Right cardiac atrium (tissue), 5 donors: Measurements from ENCODE around the gene TMEM19. TPM values are rescaled to one million over a fixed set of nuclear protein-coding genes. Genes with fewer than 3 reads are reported as not detected.

Source experiments
- ATAC-seq, 2 donors: fragments of 200-7000 bp; cut with Tn5 transposase; one replicate each; pipeline versions ENCODE4 v1.8.0 to v1.9.1; 2020; ENCODE audit warnings: moderate library complexity in 2 of 2, mild to moderate bottlenecking in 1 of 2
- DNase-seq, 3 donors: peaks; one replicate each; pipeline ENCODE4 v3.0.0-alpha.2; 2020
- H3K27ac ChIP-seq: one replicate; pipeline ENCODE4 v1.5.1; 2013; ENCODE audit warnings: mild to moderate bottlenecking, low read length, control low read depth, moderate library complexity
- H3K27me3 ChIP-seq: one replicate; pipeline ENCODE4 v1.6.1; 2013; ENCODE audit not compliant: control insufficient read depth, insufficient read depth
- H3K4me1 ChIP-seq: one replicate; pipeline ENCODE4 v1.6.1; 2013; ENCODE audit warnings: low read length; ENCODE audit not compliant: control insufficient read depth, insufficient read depth
- H3K4me3 ChIP-seq: one replicate; pipeline ENCODE4 v1.5.1; 2013; ENCODE audit warnings: low read length, control low read depth
- H3K9me3 ChIP-seq: one replicate; pipeline ENCODE4 v1.6.1; 2013; ENCODE audit warnings: low read length; ENCODE audit not compliant: control insufficient read depth
- WGBS: extraction: QIAGEN DNeasy Blood & Tissue Kit; methylation state at CpG from one replicate; pipeline ENCODE4 v1.1.7; 2013; 5-methylcytosine and 5-hydroxymethylcytosine counted together
- intact Hi-C, 4 donors: fragments of 100-400 bp; cut with DNase I; formaldehyde crosslinking; loops; one replicate each; pipeline versions ENCODE4 v1.11.0 to v1.14.0; 2022 to 2023
- polyA plus RNA-seq: library from polyadenylated mRNA; stranded (reverse); fragments of 200-250 nt; gene quantifications from one replicate; pipeline ENCODE4 v1.2.3, GENCODE V29; 2013
- total RNA-seq, 4 donors: library from RNA; stranded (reverse); fragmentation: NEBNext Ultra II Directional; extraction: Animal tissue kit (Norgen Biotek cat#: 25700); gene quantifications; one replicate each; pipeline ENCODE4 v1.2.1, GENCODE V29; 2021
- donor health status: healthy with polysubstance abuse.
- donor health status: DM: no; HTN: yes; CAD: no.
- donor health status: DM: no; HTN: no; CAD: no.
- donor health status: DM: no; HTN: yes; CAD: no; lungs with severe emphysema.
- donor health status: DM: yes; HTN: yes; CAD: no.

Gene TMEM19
- total and polyA plus RNA-seq, 5 donors: 14.0 to 31.3 (median 28.9) TPM

DNA sequence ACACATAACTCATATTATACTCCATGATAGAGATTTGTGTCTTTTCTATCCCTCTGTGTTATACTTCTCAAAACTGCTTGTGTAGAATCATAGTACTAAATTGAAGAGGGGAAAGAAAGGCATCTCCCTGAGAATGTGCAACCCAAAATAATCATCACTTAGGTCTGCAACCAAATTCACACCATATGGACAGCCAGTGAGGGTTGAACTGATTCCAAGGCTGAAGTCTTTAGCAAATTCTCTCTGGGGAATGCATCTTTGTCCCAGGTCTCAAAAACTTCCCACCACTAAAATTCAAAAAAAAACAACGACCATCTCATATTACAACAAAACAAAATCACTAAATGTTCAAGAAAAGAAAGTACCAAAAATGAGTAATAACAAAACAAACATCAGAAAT, 33.2 kb upstream of the TMEM19 start:
- 89% methylated on average over 1 of the region's 1 CpG for WGBS
- DNase-seq (no peak), ATAC-seq (no peak)
- H3K4me3 ChIP-seq: no peak overlapping the region
- H3K27ac ChIP-seq: no peak overlapping the region
- H3K4me1 ChIP-seq: peaks cover 2% of the 10 kb centered on the region
- no peaks in the 10 kb centered on the region for H3K27me3 ChIP-seq
- intact Hi-C loops: no loop called here
- no peaks in the 10 kb centered on the region for H3K9me3 ChIP-seq

DNA sequence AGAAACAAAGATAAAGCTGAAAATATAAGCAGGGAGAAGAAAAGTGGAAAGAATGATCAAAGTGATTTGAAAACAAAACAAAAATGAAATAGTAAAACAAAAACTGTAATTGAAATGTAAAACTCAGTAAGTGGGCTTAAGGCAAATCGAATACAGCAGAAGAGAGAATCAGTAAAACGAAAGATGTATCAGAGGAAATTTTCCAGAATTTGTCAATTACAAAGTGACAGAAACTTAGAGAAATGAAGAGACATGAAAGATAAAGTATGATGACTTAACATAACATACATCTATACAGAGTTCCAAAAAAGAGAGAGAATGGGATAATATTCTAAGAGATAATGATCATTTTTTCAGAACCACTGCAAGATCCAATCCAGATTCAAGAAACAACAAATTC, 32.7 kb upstream of the TMEM19 start:
- 97% methylated on average over 2 of the region's 2 CpGs for WGBS
- H3K4me1 ChIP-seq: peaks cover 2% of the 10 kb centered on the region

DNA sequence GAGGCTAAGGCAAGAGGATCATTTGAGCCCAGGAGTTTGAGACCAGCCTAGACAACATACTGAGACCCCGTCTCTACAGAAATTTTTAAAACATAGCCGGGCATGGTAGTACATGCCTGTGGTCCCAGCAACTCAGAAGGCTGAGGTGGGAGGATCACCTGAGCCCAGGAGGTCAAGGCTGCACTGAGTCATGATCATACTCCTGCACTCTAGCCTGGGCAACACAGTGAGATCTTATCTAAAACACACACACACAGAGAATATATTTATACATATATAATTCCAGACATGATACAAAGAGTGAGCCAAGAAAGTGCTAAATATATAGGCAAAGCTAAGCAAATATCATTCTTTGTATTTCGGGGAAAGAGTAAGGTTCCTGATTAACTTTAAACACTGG, 31.7 kb upstream of the TMEM19 start:
- ATAC-seq (no peak), DNase-seq (no peak)
- peaks cover 2% of the 10 kb centered on the region for H3K4me1 ChIP-seq
- no peak overlapping the region for H3K27ac ChIP-seq
- no peaks in the 10 kb centered on the region for H3K9me3 ChIP-seq
- no peak overlapping the region for H3K4me3 ChIP-seq
- WGBS: 84% methylated on average over 3 of the region's 3 CpGs
- intact Hi-C loops: no loop called here
- no peaks in the 10 kb centered on the region for H3K27me3 ChIP-seq

More for the DNA sequence above, 32.7 kb upstream of the TMEM19 start:
- DNase-seq (no peak), ATAC-seq (no peak)
- Histone ChIP-seq H3K27me3 (no peaks in the 10 kb centered on the region), H3K4me3 (no peak overlapping the region), H3K9me3 (no peaks in the 10 kb centered on the region), H3K27ac (no peak overlapping the region)
- intact Hi-C loops: no loop called here

DNA sequence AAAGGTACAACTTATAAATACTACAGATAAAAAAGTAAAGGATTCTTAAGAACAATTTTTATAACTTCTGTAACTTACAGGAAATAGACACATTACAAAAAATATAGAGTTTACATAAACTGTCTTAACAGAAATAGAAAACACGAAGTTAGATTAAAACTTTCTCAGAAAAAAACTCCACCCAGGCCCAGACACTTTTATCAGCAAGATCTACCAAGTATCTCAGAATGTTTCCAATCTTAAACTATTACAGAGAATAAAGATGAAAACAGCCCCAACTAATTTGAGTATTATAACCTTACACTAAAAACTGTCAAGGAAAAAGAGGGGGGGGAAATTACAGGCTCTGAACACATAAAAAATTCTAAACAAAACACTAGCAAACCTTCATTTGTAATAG, 30.4 kb upstream of the TMEM19 start:
- Histone ChIP-seq H3K27me3 (no peaks in the 10 kb centered on the region), H3K9me3 (no peaks in the 10 kb centered on the region), H3K4me3 (no peak overlapping the region), H3K27ac (no peak overlapping the region), H3K4me1 (peaks cover 2% of the 10 kb centered on the region)
- WGBS: 57% methylated on average over 1 of the region's 1 CpG
- DNase-seq (no peak), ATAC-seq (no peak)
- intact Hi-C loops: no loop called here

DNA sequence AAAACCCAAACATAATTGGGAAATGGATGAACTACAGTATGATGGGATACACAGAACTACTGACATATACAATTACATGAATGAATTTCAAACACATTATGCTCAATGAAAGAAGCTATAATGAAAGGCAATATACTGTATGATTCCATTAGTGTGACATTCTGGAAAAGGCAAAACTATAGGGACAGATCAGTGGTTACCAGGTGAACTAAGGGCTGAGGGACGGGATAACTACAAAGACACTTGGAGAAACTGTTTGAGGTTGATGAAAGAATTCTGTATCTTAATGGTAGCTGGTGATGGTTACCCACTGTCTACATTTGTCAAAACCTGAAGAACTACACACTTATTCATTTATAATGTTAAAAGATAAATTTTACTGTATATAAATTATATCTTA, 30.0 kb upstream of the TMEM19 start:
- Histone ChIP-seq H3K4me1 (peaks cover 2% of the 10 kb centered on the region), H3K4me3 (no peak overlapping the region), H3K27ac (no peak overlapping the region), H3K27me3 (no peaks in the 10 kb centered on the region), H3K9me3 (no peaks in the 10 kb centered on the region)
- ATAC-seq (no peak), DNase-seq (no peak)
- intact Hi-C loops: no loop called here
- WGBS: 95% methylated on average over 1 of the region's 1 CpG

DNA sequence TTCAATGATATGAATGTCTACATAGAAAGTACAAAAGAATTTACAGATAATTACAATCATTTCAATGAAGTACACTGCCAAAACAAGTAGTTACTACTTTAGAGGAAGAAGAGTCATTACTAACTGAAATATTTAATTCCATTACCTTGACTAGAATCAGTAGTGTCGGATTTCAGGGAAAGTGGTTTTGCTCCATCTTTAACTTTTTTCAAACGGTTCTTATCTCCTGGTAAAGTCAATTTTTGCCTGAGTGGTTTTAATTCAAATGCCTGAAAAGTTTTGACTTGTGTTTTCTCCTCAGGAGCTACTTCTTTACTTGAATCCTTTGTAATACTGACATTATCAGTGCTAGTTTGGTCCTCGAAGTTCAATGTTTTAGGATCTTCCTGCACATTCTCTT, 29.1 kb upstream of the TMEM19 start:
- H3K27ac ChIP-seq: no peak overlapping the region
- 77% methylated on average over 3 of the region's 3 CpGs for WGBS
- ATAC-seq: no peak
- H3K27me3 ChIP-seq: no peaks in the 10 kb centered on the region
- H3K4me1 ChIP-seq: peaks cover 5% of the 10 kb centered on the region
- no peak for DNase-seq
- H3K9me3 ChIP-seq: no peaks in the 10 kb centered on the region
- intact Hi-C loops: no loop called here
- H3K4me3 ChIP-seq: no peak overlapping the region

DNA sequence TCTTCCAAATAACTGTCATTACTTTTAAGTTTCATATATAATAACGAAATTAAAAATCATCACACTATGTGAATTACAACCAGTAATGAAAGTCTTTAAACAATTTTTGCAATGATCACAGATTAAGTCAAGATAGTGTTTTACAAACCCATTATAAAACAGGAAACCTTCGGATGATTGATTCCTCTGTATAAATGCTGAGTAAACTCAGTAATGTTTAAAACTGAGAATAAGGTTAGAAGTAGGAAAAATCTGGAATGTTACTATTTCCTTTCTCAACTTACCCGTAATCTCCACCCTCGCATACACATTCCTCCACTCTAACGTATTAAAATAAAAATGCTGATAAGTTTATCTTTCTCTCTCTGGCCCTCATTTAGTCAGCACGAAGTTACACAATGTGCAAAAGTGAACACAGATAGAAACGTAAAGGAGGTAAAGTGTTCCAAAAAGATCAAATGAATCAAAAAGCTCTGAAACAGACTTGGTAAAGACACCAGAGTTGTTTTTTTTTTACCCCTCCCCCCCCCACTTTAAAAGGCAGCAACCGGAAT, 23.8 kb upstream of the TMEM19 start:
- no peaks in the 10 kb centered on the region for H3K27me3 ChIP-seq
- 3% methylated on average over 8 of the region's 8 CpGs for WGBS
- no peak overlapping the region for H3K27ac ChIP-seq
- H3K4me3 ChIP-seq: peak overlapping the region; percentile 89
- peaks cover 3% of the 10 kb centered on the region for H3K4me1 ChIP-seq
- DNase-seq (no peak), ATAC-seq (no peak)
- H3K9me3 ChIP-seq: no peaks in the 10 kb centered on the region
- intact Hi-C loops: loop anchor here in 2 of 4 donors (10.0 kb wide), 1 partner anchor 93 kb away; the partner anchor contains the start of gene RAB21 (in 2 of the 2)

DNA sequence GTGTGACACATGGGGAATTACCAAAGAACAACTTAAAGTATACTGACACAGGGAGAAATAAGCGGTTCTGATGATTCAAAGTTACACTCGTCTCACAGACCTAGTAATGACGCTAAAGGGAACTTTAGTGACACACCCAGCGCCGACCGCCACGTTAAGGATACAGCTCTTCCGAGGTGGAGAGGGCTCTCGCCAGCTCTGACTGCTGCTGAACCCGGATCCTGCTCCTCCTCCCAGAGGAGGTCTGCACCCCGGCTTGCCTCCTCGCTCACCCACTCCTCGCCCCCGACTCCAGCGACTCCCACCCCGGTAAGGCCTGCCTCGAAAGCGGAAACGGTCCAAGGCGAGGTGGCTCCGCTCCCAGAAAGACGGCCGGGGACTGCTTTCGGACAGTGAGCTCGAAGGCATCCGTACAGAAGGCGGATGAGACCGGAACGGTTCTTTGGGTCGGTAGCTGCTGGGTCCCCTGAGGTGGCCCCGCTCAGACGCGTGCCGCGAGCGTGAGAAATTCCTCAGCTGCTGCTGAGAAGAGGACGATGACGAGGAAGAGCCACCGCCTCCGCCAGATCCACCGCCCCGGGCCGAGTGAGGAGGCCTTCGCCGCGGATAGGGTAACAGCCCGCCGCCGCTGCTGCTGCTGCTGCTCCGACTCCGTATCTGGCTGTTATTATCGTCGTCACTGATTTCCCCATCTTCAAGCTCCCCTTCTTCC, 22.9 kb upstream of the TMEM19 start:
- H3K9me3 ChIP-seq: no peaks in the 10 kb centered on the region
- no peaks in the 10 kb centered on the region for H3K27me3 ChIP-seq
- peak overlapping the region; percentile 89 for H3K4me3 ChIP-seq
- DNase-seq (peak; percentile 60 to 83 (median 79)), ATAC-seq (peak; percentile 48 to 63)
- H3K4me1 ChIP-seq: peaks cover 3% of the 10 kb centered on the region
- intact Hi-C loops: loop anchor here in 2 of 4 donors (10.0 kb wide), 1 partner anchor 92 kb away; the partner anchor contains the start of gene RAB21 (in 2 of the 2)
- H3K27ac ChIP-seq: peak overlapping the region; percentile 95
- WGBS: under 1% methylated on average over 53 of the region's 53 CpGs

DNA sequence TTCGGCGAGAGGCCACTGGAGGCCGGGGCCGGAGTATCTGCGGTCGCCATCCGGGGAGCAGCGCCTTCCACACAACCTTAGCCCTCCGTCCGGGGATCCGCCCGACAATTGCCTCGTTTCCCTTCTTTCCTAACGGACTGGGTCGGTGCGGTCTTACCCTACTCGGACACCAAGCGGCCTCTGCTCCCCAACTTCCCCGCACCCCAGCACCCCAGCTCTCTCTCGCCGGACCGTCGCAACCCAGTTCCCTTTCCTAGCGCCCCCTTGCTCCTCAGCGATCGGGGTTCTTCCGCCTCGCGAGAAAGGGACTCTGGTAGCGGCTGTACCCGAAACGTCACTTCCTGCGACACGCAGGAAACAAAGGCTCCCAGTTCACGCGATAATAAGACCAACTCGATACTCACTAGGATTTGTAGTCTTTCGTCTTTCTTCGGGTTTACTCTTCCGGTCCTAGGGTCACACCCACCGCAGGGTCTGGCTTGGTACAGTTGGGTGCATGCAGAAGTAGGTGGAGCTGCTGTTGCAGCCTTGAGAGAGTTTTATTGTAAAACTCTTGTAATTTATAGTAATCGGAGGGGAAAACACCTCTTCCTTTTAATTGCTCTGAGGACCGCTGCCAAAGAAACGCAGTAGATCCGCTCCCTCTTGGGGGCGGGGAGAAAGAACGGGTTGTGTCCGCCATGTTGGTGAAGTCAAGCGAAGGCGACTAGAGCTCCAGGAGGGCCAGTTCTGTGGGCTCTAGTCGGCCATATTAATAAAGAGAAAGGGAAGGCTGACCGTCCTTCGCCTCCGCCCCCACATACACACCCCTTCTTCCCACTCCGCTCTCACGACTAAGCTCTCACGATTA, 22.1 kb upstream of the TMEM19 start, which contains the start of the genes THAP2 and ZFC3H1:
TSS of gene THAP2 (plus strand) at position 741 of the 850 bp plus-strand sequence. CDS start 209 bp downstream, outside the sequence.
TSS of gene ZFC3H1 (minus strand) at position 288 of the 850 bp plus-strand sequence. CDS start at position 50, 238 bp downstream.
- Histone ChIP-seq H3K4me3 (peak within 1 kb of the TSS; percentile 89), H3K9me3 (no peaks in the 10 kb centered on the region), H3K27me3 (no peaks in the 10 kb centered on the region), H3K27ac (peak within 1 kb of the TSS; percentile 97), H3K4me1 (peaks cover 3% of the 10 kb centered on the region)
- peak; percentile 97 for ATAC-seq
- under 1% methylated on average over 57 of the region's 57 CpGs for WGBS
- DNase-seq: peak; percentile 92 to 96 (median 95)
- intact Hi-C loops: loop anchor here in 2 of 4 donors (10.0 kb wide), 1 partner anchor 91 kb away; the partner anchor contains the start of gene RAB21 (in 2 of the 2)

DNA sequence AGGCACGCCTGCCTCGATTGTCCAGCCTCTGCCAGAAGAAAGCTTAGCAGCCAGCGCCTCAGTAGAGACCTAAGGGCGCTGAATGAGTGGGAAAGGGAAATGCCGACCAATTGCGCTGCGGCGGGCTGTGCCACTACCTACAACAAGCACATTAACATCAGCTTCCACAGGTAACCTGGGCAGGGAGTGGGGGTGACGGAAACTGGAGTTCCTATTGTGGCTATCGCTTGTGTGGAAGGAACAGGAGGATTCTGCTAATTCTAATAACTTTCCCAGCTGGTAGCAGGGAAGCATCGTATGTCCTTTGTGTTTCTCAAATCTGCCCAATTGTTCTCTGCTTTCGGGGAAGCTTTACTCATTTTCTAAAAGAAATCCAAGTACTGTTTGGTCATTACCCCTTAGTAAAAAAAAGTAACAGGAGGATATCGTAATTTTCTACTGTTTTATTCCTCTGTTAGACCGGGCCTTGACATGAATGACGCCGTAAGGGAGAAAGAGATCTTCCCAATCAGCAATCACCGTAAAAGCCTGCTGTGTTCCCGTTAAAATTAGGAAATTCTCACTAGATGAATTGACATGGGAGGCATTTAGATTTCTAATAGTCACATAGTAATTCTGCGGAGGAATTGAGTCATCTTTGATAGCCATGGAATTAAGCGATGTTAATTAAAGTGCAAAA, 21.3 kb upstream of the TMEM19 start:
- WGBS: under 1% methylated on average over 20 of the region's 20 CpGs
- peak overlapping the region; percentile 97 for H3K27ac ChIP-seq
- H3K4me3 ChIP-seq: peak overlapping the region; percentile 89
- peaks cover 3% of the 10 kb centered on the region for H3K4me1 ChIP-seq
- ATAC-seq (no peak), DNase-seq (no peak)
- no peaks in the 10 kb centered on the region for H3K27me3 ChIP-seq
- H3K9me3 ChIP-seq: no peaks in the 10 kb centered on the region
- intact Hi-C loops: loop anchor here in 2 of 4 donors (10.0 kb wide), 1 partner anchor 90 kb away; the partner anchor contains the start of gene RAB21 (in 2 of the 2)
